ENCODE data around the gene OR1J4. TPM values are rescaled to one million over a fixed set of nuclear protein-coding genes. Genes with fewer than 3 reads are reported as not detected.

OR1J4 gene
- total and polyA plus RNA-seq, 2 experiments from 2014 or later, result 0.22 to 0.80 TPM

- no peak within 1 kb of the TSS for H3K27ac ChIP-seq
- H3K27me3 ChIP-seq (replicated peaks; ENCODE audit: insufficient read depth), result no peaks in the 10 kb centered on the region
- no peaks in the 10 kb centered on the region; the same call in 1 of the 2 replicates for H3K36me3 ChIP-seq (ENCODE audit: low read depth)
- H3K4me2 ChIP-seq (ENCODE audit: unreplicated experiment), result no peak within 1 kb of the TSS
- 97 to 100% methylated on average over 6 of the region's 6 CpGs for WGBS, 2 experiments (ENCODE audit: low coverage in 1 of 2, low lambda C conversion rate in 2 of 2, missing lambda C conversion rate in 2 of 2)
- no peak within 1 kb of the TSS for H2AFZ ChIP-seq
- H3K79me2 ChIP-seq (ENCODE audit: insufficient read depth), result peaks cover 14% of the 10 kb centered on the region
- no peaks in the 10 kb centered on the region for H3K9me3 ChIP-seq (ENCODE audit: low read depth)
- H3K9me2 ChIP-seq (ENCODE audit: insufficient read depth), result no peaks in the 10 kb centered on the region
- no peaks in the 10 kb centered on the region for H3F3A ChIP-seq (ENCODE audit: insufficient read depth)
- no peak within 1 kb of the TSS for H3K9ac ChIP-seq
- TF ChIP-seq EZH2 (IDR thresholded peaks at IDR 0.05; ENCODE audit: insufficient read depth, poor library complexity, severe bottlenecking), result no peak
- TF ChIP-seq EZH2phosphoT487 (IDR thresholded peaks at IDR 0.05; ENCODE audit: insufficient read depth, low read depth), result no peak
- peaks cover 13% of the 10 kb centered on the region for H3K4me1 ChIP-seq (ENCODE audit: insufficient read depth)
- H4K20me1 ChIP-seq (ENCODE audit: insufficient read depth), result no peaks in the 10 kb centered on the region
- in situ Hi-C loops (cut with MboI), result no loop called here
- no peak for DNase-seq
- H3K4me3 ChIP-seq, result no peak within 1 kb of the TSS
Measured at GRCh38 chr9:122477826-122478225, 41.1 kb upstream of the OR1J4 start, which contains the start of gene OR1J1. Gene OR1J1 (minus strand): TSS chr9:122477926. CDS start chr9:122477926, 0 bp downstream.

- no peak for DNase-seq
- H3K27me3 ChIP-seq (replicated peaks; ENCODE audit: insufficient read depth), result no peaks in the 10 kb centered on the region
- H3K9me3 ChIP-seq (ENCODE audit: low read depth), result no peaks in the 10 kb centered on the region
- H3K4me2 ChIP-seq (ENCODE audit: unreplicated experiment), result no peak overlapping the region
- WGBS, 2 experiments (ENCODE audit: low coverage in 1 of 2, low lambda C conversion rate in 2 of 2, missing lambda C conversion rate in 2 of 2), result 96 to 98% methylated on average over 5 of the region's 5 CpGs
- H3K4me1 ChIP-seq (ENCODE audit: insufficient read depth), result peaks cover 13% of the 10 kb centered on the region
- no peak overlapping the region for H3K27ac ChIP-seq
- H3K4me3 ChIP-seq, result no peak overlapping the region
- H4K20me1 ChIP-seq (ENCODE audit: insufficient read depth), result no peaks in the 10 kb centered on the region
- peaks cover 3% of the 10 kb centered on the region; the same call in 1 of the 2 replicates for H3K79me2 ChIP-seq (ENCODE audit: insufficient read depth)
- in situ Hi-C loops (cut with MboI), result no loop called here
- no peaks in the 10 kb centered on the region for H3F3A ChIP-seq (ENCODE audit: insufficient read depth)
- no peaks in the 10 kb centered on the region; the same call in 1 of the 2 replicates for H3K36me3 ChIP-seq (ENCODE audit: low read depth)
- TF ChIP-seq EZH2 (IDR thresholded peaks at IDR 0.05; ENCODE audit: insufficient read depth, poor library complexity, severe bottlenecking) (no peak), EZH2phosphoT487 (IDR thresholded peaks at IDR 0.05; ENCODE audit: insufficient read depth, low read depth) (no peak)
- H3K9ac ChIP-seq, result no peak overlapping the region
- H2AFZ ChIP-seq, result no peak overlapping the region
- H3K9me2 ChIP-seq (ENCODE audit: insufficient read depth), result no peaks in the 10 kb centered on the region
Measured at GRCh38 chr9:122479062-122479461, 39.9 kb upstream of the OR1J4 start.

DNA sequence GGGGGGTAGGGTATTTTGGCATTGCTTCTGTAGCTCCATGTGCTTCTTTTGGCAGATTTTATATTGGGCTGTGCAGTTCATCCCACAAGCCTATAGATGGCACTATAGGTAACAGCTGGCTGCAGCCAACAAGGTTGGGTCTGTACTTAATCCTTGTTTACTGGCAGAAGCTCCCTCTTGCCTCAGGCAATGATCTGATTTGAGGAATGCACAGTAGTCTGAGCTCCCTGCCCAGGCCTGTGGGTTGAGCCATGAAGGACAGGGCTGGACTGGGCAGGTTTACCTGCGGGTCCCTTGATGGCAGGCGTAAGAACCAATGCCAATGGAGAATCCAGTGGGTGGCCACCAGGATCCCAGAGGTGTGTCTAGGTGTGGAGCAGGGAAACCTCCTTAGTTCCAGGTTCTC, 20.1 kb upstream of the OR1J4 start:
- in situ Hi-C loops (cut with MboI), result loop anchor here (10.0 kb wide), 1 partner anchor 296 kb away; no protein-coding TSS in a partner anchor

GRCh38 chr9:122506964-122507363, 12.0 kb upstream of the OR1J4 start:
- H2AFZ ChIP-seq, result no peak overlapping the region
- H3K9ac ChIP-seq, result no peak overlapping the region
- 54 to 57% methylated on average over 2 of the region's 2 CpGs for WGBS, 2 experiments (ENCODE audit: low coverage in 1 of 2, low lambda C conversion rate in 2 of 2, missing lambda C conversion rate in 2 of 2)
- no peak overlapping the region for H3K27ac ChIP-seq
- no peak for DNase-seq
- TF ChIP-seq EZH2 (IDR thresholded peaks at IDR 0.05; ENCODE audit: insufficient read depth, poor library complexity, severe bottlenecking), result no peak
- H3K27me3 ChIP-seq (replicated peaks; ENCODE audit: insufficient read depth), result no peaks in the 10 kb centered on the region
- no peak overlapping the region for H3K4me3 ChIP-seq
- H3K9me3 ChIP-seq (ENCODE audit: low read depth), result no peaks in the 10 kb centered on the region
- H3K79me2 ChIP-seq (ENCODE audit: insufficient read depth), result no peaks in the 10 kb centered on the region
- no peak overlapping the region for H3K4me2 ChIP-seq (ENCODE audit: unreplicated experiment)
- no peaks in the 10 kb centered on the region for H4K20me1 ChIP-seq (ENCODE audit: insufficient read depth)
- no peaks in the 10 kb centered on the region for H3K4me1 ChIP-seq (ENCODE audit: insufficient read depth)
- H3F3A ChIP-seq (ENCODE audit: insufficient read depth), result no peaks in the 10 kb centered on the region
- H3K36me3 ChIP-seq (ENCODE audit: low read depth), result no peaks in the 10 kb centered on the region
- in situ Hi-C loops (cut with MboI), result no loop called here
- H3K9me2 ChIP-seq (ENCODE audit: insufficient read depth), result no peaks in the 10 kb centered on the region

More for the DNA sequence above, 20.1 kb upstream of the OR1J4 start:
- 64 to 71% methylated on average over 2 of the region's 2 CpGs for WGBS, 2 experiments (ENCODE audit: low coverage in 1 of 2, low lambda C conversion rate in 2 of 2, missing lambda C conversion rate in 2 of 2)
- Histone ChIP-seq H3K4me2 (ENCODE audit: unreplicated experiment) (no peak overlapping the region), H3K27me3 (replicated peaks; ENCODE audit: insufficient read depth) (no peaks in the 10 kb centered on the region), H2AFZ (no peak overlapping the region), H4K20me1 (ENCODE audit: insufficient read depth) (no peaks in the 10 kb centered on the region), H3K79me2 (ENCODE audit: insufficient read depth) (no peaks in the 10 kb centered on the region), H3K9me3 (ENCODE audit: low read depth) (peaks cover 4% of the 10 kb centered on the region), H3K36me3 (ENCODE audit: low read depth) (no peaks in the 10 kb centered on the region), H3K9ac (no peak overlapping the region), H3K4me3 (no peak overlapping the region), H3F3A (ENCODE audit: insufficient read depth) (no peaks in the 10 kb centered on the region), H3K4me1 (ENCODE audit: insufficient read depth) (no peaks in the 10 kb centered on the region), H3K9me2 (ENCODE audit: insufficient read depth) (no peaks in the 10 kb centered on the region), H3K27ac (no peak overlapping the region)
- TF ChIP-seq EZH2 (IDR thresholded peaks at IDR 0.05; ENCODE audit: insufficient read depth, poor library complexity, severe bottlenecking) (no peak), EZH2phosphoT487 (IDR thresholded peaks at IDR 0.05; ENCODE audit: insufficient read depth, low read depth) (no peak)
- DNase-seq, result peak; percentile 73

DNA sequence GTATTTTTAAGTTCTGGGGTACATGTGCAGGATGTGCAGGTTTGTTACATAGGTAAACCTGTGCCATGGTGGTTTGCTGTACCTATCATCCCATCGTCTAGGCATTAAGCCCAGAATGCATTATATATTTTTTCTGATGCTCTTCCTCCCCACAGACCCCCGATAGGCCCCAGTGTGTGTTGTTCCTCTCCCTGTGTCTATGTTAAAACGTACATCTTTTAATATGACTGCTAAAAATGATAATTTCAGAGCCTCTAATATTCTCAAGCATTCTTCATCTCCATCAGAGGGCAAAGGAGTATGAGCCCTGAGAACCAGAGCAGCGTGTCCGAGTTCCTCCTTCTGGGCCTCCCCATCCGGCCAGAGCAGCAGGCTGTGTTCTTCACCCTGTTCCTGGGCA, 8.4 kb upstream of the OR1J4 start, which contains the start of gene OR1J2:
TSS of gene OR1J2 (plus strand) at position 301 of the 400 bp plus-strand sequence. CDS start at position 301, 0 bp downstream.
- Histone ChIP-seq H3K9me2 (ENCODE audit: insufficient read depth) (peaks cover 3% of the 10 kb centered on the region; the same call in 1 of the 2 replicates), H3K9me3 (ENCODE audit: low read depth) (no peaks in the 10 kb centered on the region), H3K27me3 (replicated peaks; ENCODE audit: insufficient read depth) (no peaks in the 10 kb centered on the region), H3K79me2 (ENCODE audit: insufficient read depth) (no peaks in the 10 kb centered on the region), H4K20me1 (ENCODE audit: insufficient read depth) (no peaks in the 10 kb centered on the region), H3K27ac (no peak within 1 kb of the TSS), H3K4me1 (ENCODE audit: insufficient read depth) (no peaks in the 10 kb centered on the region; the same call in 1 of the 2 replicates), H3F3A (ENCODE audit: insufficient read depth) (no peaks in the 10 kb centered on the region), H3K4me3 (no peak within 1 kb of the TSS), H3K9ac (no peak within 1 kb of the TSS), H3K4me2 (ENCODE audit: unreplicated experiment) (no peak within 1 kb of the TSS), H2AFZ (no peak within 1 kb of the TSS), H3K36me3 (ENCODE audit: low read depth) (no peaks in the 10 kb centered on the region)
- no peak for DNase-seq
- TF ChIP-seq EZH2phosphoT487 (IDR thresholded peaks at IDR 0.05; ENCODE audit: insufficient read depth, low read depth) (no peak), EZH2 (IDR thresholded peaks at IDR 0.05; ENCODE audit: insufficient read depth, poor library complexity, severe bottlenecking) (no peak)
- 57 to 60% methylated on average over 6 of the region's 6 CpGs for WGBS, 2 experiments (ENCODE audit: low coverage in 1 of 2, low lambda C conversion rate in 2 of 2, missing lambda C conversion rate in 2 of 2)
- in situ Hi-C loops (cut with MboI), result no loop called here
